Measurements from ENCODE around the gene MYO1H.

DNA sequence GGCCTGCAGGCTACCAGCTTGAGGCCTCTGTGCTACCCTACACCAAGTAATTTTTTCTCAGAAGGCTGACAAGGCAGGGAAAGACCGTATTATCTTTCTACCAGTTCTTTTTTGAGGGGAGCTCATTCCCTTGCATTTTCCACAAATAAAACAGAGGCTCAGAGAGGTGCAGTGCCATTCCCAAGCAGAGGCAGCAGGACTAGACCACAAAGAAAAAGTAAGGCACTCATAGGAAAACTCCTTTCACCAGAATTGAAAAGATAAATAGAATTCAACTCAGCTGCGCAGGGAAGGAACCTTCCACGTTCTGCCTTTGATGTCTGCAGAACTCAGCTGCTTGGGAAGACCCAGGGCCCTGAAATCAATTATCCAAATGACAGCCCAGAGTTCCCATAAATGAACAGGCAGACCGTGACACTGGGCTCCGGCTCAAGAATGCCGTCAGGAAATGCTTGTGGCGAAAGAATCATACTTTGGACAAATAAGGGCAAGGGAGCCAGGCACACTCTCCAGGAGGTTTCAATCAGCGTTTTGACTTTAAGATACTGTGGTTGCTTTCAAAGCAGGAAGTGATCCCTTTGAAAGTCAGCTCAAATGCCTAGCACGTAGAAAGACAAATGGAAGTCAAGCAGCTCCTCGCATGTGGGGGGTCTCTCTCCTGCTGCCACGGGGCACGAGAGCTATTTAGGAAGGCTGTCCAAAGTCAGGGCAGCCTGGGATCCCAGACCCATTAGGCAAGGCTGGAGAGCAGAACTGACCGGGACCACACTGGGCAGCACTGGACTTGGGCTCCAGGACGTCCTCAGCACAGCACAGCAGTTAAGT is 115.4 kb downstream of the MYO1H start:
- TF ChIP-seq, protein P1, sequence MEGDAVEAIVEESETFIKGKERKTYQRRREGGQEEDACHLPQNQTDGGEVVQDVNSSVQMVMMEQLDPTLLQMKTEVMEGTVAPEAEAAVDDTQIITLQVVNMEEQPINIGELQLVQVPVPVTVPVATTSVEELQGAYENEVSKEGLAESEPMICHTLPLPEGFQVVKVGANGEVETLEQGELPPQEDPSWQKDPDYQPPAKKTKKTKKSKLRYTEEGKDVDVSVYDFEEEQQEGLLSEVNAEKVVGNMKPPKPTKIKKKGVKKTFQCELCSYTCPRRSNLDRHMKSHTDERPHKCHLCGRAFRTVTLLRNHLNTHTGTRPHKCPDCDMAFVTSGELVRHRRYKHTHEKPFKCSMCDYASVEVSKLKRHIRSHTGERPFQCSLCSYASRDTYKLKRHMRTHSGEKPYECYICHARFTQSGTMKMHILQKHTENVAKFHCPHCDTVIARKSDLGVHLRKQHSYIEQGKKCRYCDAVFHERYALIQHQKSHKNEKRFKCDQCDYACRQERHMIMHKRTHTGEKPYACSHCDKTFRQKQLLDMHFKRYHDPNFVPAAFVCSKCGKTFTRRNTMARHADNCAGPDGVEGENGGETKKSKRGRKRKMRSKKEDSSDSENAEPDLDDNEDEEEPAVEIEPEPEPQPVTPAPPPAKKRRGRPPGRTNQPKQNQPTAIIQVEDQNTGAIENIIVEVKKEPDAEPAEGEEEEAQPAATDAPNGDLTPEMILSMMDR (IDR thresholded peaks at IDR 0.05; ENCODE audit: low read depth, low read length): no peak
- TF ChIP-seq, protein P2, sequence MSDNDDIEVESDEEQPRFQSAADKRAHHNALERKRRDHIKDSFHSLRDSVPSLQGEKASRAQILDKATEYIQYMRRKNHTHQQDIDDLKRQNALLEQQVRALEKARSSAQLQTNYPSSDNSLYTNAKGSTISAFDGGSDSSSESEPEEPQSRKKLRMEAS (IDR thresholded peaks at IDR 0.05; ENCODE audit: low read depth, low read length): no peak
- no peak for TF ChIP-seq POLR2A (IDR thresholded peaks at IDR 0.05; ENCODE audit: extremely low read depth, insufficient read length)
